ENCODE data around the gene ELF5.
A peak's percentile ranks its signal among the peaks of the same experiment; 100 is the strongest.

ELF5 gene

GRCh38 chr11:34519595-34520235 is 6.1 kb upstream of the ELF5 start:
- no peak for DNase-seq

GRCh38 chr11:34516247-34517040 is 2.9 kb upstream of the ELF5 start:
- DNase-seq = no peak

GRCh38 chr11:34514597-34514996 is 1.0 kb upstream of the ELF5 start:
- no peak for DNase-seq

- DNase-seq = peak; percentile 62 to 69
Observed at GRCh38 chr11:34512840-34513681, 533 bp downstream of the ELF5 start.

- DNase-seq = no peak
Observed at GRCh38 chr11:34510673-34511072, 2.9 kb downstream of the ELF5 start.

- DNase-seq = no peak
Observed at GRCh38 chr11:34510218-34510617, 3.4 kb downstream of the ELF5 start.

GRCh38 chr11:34509336-34509876 is 4.2 kb downstream of the ELF5 start:
- DNase-seq = no peak

GRCh38 chr11:34508524-34508923 is 5.1 kb downstream of the ELF5 start:
- no peak for DNase-seq

- no peak for DNase-seq
Observed at GRCh38 chr11:34507610-34508009, 6.0 kb downstream of the ELF5 start.

GRCh38 chr11:34507156-34507555 is 6.4 kb downstream of the ELF5 start:
- DNase-seq = no peak

- DNase-seq = no peak
Observed at GRCh38 chr11:34505874-34506273, 7.7 kb downstream of the ELF5 start.

GRCh38 chr11:34502949-34503348 is 10.6 kb downstream of the ELF5 start:
- DNase-seq = no peak

GRCh38 chr11:34501949-34502348 is 11.6 kb downstream of the ELF5 start:
- no peak for DNase-seq

GRCh38 chr11:34501500-34501899 is 12.1 kb downstream of the ELF5 start:
- no peak for DNase-seq

GRCh38 chr11:34499719-34500500 is 13.7 kb downstream of the ELF5 start:
- no peak for DNase-seq

GRCh38 chr11:34495724-34496377 is 17.7 kb downstream of the ELF5 start:
- no peak for DNase-seq

- DNase-seq = no peak
Observed at GRCh38 chr11:34495239-34495723, 18.3 kb downstream of the ELF5 start.

GRCh38 chr11:34493926-34494595 is 19.5 kb downstream of the ELF5 start:
- no peak for DNase-seq

- no peak for DNase-seq
Observed at GRCh38 chr11:34493468-34493867, 20.1 kb downstream of the ELF5 start.

- peak; percentile 53 to 61 for DNase-seq
Observed at GRCh38 chr11:34492806-34493414, 20.7 kb downstream of the ELF5 start.

- DNase-seq = no peak
Observed at GRCh38 chr11:34490304-34490703, 23.3 kb downstream of the ELF5 start.

Data from activated CD4-positive, alpha-beta T cell treated with anti-CD3 and anti-CD28 coated beads, Interleukin-2, amount 50 U/mL, for 48 hours (primary cell).